MCF 10A (cell line): ENCODE measurements around the gene TMEM231. TPM values are rescaled to one million over a fixed set of nuclear protein-coding genes. Genes with fewer than 3 reads are reported as not detected.

Experiments
- Bru-seq: library from RNA; stranded (reverse); fragments of 400-500 nt; gene quantifications from one replicate; lab custom pipeline; 2021; lab: Mats Ljungman, UMichigan
- BruChase-seq, 2 experiments: library from RNA; stranded (reverse); fragments of 400-500 nt; gene quantifications; one replicate each; lab custom pipeline; 2021; lab: Mats Ljungman, UMichigan
- BruUV-seq: library from RNA; stranded (reverse); fragments of 400-500 nt; replicated peaks from 2 replicates; lab custom pipeline; 2021; lab: Mats Ljungman, UMichigan
- CTCF ChIA-PET: fragments of 300-600 bp; sonication (Branson Sonifier 250); formaldehyde crosslinking; extraction: SDS; loops from one replicate; lab custom pipeline; 2021; ENCODE audit warnings: antibody characterized with exemption, inconsistent platforms; lab: Yijun Ruan, JAX
- POLR2A ChIA-PET: fragments of 300-600, 350-650 bp; sonication (Branson Sonifier 250); formaldehyde crosslinking; extraction: SDS; loops from one replicate; lab custom pipeline; 2020; ENCODE audit warnings: antibody characterized with exemption, inconsistent platforms; lab: Yijun Ruan, JAX
- DNase-seq: peaks from one replicate; pipeline ENCODE4 v3.0.0-alpha.2; 2018; ENCODE audit not compliant: unreplicated experiment
- H3K27ac Mint-ChIP-seq: one replicate; pipeline ENCODE4 v1.8.0; 2022; ENCODE audit warnings: mild to moderate bottlenecking, low read depth, mixed read lengths; ENCODE audit not compliant: unreplicated experiment
- H3K27me3 Mint-ChIP-seq: one replicate; pipeline ENCODE4 v1.8.0; 2022; ENCODE audit warnings: mixed read lengths; ENCODE audit not compliant: insufficient read depth, unreplicated experiment
- H3K36me3 Mint-ChIP-seq: one replicate; pipeline ENCODE4 v1.8.0; 2022; ENCODE audit warnings: mild to moderate bottlenecking, moderate library complexity, mixed read lengths; ENCODE audit not compliant: insufficient read depth, unreplicated experiment
- H3K4me1 Mint-ChIP-seq: one replicate; pipeline ENCODE4 v1.8.0; 2022; ENCODE audit warnings: mixed read lengths; ENCODE audit not compliant: insufficient read depth, unreplicated experiment
- H3K4me3 Mint-ChIP-seq: one replicate; pipeline ENCODE4 v1.8.0; 2022; ENCODE audit warnings: mild to moderate bottlenecking, moderate library complexity, mixed read lengths; ENCODE audit not compliant: unreplicated experiment
- H3K9me3 Mint-ChIP-seq: one replicate; pipeline ENCODE4 v1.8.0; 2022; ENCODE audit warnings: mixed read lengths; ENCODE audit not compliant: unreplicated experiment
- intact Hi-C: fragments of 100-400 bp; cut with micrococcal nuclease; formaldehyde crosslinking; loops from 2 replicates; pipeline ENCODE4 v1.14.1; 2022
- long read RNA-seq: library from polyadenylated mRNA; stranded (forward); transcript quantifications from one replicate; pipeline ENCODE4 v2.0.0, GENCODE V29; 2022
- total RNA-seq: library from RNA; stranded (reverse); gene quantifications from 2 replicates; pipeline ENCODE4 v1.2.3, GENCODE V29; 2022
- TF ChIP-seq, protein P1 (sequence below): fragments of 200-600 bp; IDR thresholded peaks from one replicate; pipeline ENCODE4 v1.8.0; 2022; ENCODE audit warnings: antibody characterized with exemption, mild to moderate bottlenecking; ENCODE audit not compliant: unreplicated experiment

TMEM231 gene, protein sequence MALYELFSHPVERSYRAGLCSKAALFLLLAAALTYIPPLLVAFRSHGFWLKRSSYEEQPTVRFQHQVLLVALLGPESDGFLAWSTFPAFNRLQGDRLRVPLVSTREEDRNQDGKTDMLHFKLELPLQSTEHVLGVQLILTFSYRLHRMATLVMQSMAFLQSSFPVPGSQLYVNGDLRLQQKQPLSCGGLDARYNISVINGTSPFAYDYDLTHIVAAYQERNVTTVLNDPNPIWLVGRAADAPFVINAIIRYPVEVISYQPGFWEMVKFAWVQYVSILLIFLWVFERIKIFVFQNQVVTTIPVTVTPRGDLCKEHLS
- total RNA-seq, result 18.6 and 21.1 TPM in 2 replicates
- Bru-seq, nascent RNA, result percentile 60 among the genes with signal in this experiment
- percentile 79 among the genes with signal in this experiment for BruChase-seq, experiment 1, labeled RNA remaining after a 6-hour chase
- BruChase-seq, experiment 2, labeled RNA remaining after a 2-hour chase, result percentile 75 among the genes with signal in this experiment
- long read RNA-seq, full-length matches to known transcripts, result 65 of 80 reads
- long read RNA-seq, partial matches to known transcripts, result 5 of 80 reads
- long read RNA-seq, other reads (novel, unspliced or antisense), result 10 of 80 reads

DNA sequence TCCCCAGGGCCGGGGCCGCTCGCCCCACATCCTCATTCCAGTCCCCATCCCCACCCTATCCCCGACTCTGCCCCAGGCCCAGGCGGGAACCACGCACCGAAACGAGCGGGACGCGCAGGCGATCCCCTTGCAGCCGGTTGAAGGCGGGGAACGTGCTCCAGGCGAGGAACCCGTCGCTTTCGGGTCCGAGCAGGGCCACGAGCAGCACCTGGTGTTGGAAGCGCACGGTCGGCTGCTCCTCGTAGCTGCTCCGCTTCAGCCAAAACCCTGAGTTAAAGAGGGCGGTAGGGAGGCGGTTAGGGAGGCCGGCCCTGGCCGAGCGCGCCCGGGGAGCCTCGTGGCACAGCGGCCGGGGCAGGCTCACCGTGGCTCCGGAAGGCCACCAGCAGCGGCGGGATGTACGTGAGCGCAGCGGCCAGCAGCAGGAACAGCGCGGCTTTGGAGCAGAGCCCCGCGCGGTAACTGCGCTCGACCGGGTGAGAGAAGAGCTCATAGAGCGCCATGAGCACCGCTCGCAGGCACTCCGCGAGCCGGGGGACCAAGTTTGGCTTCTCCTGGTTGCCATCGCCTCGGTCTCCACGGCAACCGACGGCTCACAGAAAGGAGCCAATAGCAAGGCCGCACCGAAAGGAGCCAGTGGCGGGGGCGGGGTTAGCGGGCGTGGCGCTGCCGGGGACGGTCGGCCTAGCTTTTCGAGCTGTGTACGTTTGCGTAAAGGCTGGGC, at the start of gene TMEM231:
Gene TMEM231, minus strand, starts transcription at position 546 of the 724 bp plus-strand sequence. Its CDS starts 43 bp downstream, at position 503.
- H3K36me3 Mint-ChIP-seq, result no peaks in the 10 kb centered on the region
- intact Hi-C loops, result loop anchor here (1.0 to 2.0 kb wide), 2 partner anchors 50 to 91 kb away; partner anchors contain the start of gene TMEM170A
- peak; percentile 94 for DNase-seq
- no peaks in the 10 kb centered on the region for H3K9me3 Mint-ChIP-seq
- peak within 1 kb of the TSS; percentile 85 for H3K4me3 Mint-ChIP-seq
- H3K27ac Mint-ChIP-seq, result peak within 1 kb of the TSS; percentile 91
- ChIA-PET POLR2A (interaction anchor here (0.6 to 6.2 kb wide), 18 partner anchors 10 to 198 kb away, joined by 3 to 116 read pairs (median 6); partner anchors contain the start of genes ADAT1, CFDP1, GABARAPL2 and KARS1), CTCF (interaction anchor here (0.6 to 1.6 kb wide), 8 partner anchors 10 to 1339 kb away, joined by 3 to 7 read pairs (median 4); partner anchors contain the start of genes ADAT1 and GABARAPL2)
- H3K4me1 Mint-ChIP-seq, result peaks cover 6% of the 10 kb centered on the region
- TF ChIP-seq, protein P1, sequence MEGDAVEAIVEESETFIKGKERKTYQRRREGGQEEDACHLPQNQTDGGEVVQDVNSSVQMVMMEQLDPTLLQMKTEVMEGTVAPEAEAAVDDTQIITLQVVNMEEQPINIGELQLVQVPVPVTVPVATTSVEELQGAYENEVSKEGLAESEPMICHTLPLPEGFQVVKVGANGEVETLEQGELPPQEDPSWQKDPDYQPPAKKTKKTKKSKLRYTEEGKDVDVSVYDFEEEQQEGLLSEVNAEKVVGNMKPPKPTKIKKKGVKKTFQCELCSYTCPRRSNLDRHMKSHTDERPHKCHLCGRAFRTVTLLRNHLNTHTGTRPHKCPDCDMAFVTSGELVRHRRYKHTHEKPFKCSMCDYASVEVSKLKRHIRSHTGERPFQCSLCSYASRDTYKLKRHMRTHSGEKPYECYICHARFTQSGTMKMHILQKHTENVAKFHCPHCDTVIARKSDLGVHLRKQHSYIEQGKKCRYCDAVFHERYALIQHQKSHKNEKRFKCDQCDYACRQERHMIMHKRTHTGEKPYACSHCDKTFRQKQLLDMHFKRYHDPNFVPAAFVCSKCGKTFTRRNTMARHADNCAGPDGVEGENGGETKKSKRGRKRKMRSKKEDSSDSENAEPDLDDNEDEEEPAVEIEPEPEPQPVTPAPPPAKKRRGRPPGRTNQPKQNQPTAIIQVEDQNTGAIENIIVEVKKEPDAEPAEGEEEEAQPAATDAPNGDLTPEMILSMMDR, result no peak
- TSS peak; percentile 76 for BruUV-seq
- H3K27me3 Mint-ChIP-seq, result no peaks in the 10 kb centered on the region

DNA sequence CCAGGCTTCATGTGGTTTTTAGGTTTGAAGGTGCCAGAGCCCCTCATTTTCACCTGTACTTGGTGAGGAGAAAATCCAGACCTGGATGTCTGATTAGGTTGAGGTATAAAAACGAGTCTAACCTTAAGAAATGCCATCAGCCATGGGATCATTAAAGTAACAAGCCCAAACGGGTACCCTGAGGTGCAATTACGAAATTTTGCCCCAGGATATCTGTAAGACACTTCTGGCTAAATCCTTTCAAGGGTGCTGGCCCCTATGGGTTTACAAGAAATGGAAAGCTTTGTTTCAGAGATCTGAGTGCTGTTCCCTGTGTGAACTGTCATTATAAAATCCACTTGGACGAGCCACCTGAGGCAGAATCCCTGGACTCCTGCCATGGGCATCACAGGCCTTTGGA, 47.2 kb upstream of the TMEM231 start:
- no peak overlapping the region for H3K4me3 Mint-ChIP-seq
- no peak for DNase-seq
- no TSS peak for BruUV-seq
- H3K27me3 Mint-ChIP-seq, result no peaks in the 10 kb centered on the region
- TF ChIP-seq, protein P1, result no peak
- peaks cover 74% of the 10 kb centered on the region for H3K36me3 Mint-ChIP-seq
- no peaks in the 10 kb centered on the region for H3K4me1 Mint-ChIP-seq
- intact Hi-C loops, result no loop called here
- POLR2A ChIA-PET, result no interaction called here
- H3K27ac Mint-ChIP-seq, result no peak overlapping the region
- CTCF ChIA-PET, result no interaction called here
- peaks cover 7% of the 10 kb centered on the region for H3K9me3 Mint-ChIP-seq

DNA sequence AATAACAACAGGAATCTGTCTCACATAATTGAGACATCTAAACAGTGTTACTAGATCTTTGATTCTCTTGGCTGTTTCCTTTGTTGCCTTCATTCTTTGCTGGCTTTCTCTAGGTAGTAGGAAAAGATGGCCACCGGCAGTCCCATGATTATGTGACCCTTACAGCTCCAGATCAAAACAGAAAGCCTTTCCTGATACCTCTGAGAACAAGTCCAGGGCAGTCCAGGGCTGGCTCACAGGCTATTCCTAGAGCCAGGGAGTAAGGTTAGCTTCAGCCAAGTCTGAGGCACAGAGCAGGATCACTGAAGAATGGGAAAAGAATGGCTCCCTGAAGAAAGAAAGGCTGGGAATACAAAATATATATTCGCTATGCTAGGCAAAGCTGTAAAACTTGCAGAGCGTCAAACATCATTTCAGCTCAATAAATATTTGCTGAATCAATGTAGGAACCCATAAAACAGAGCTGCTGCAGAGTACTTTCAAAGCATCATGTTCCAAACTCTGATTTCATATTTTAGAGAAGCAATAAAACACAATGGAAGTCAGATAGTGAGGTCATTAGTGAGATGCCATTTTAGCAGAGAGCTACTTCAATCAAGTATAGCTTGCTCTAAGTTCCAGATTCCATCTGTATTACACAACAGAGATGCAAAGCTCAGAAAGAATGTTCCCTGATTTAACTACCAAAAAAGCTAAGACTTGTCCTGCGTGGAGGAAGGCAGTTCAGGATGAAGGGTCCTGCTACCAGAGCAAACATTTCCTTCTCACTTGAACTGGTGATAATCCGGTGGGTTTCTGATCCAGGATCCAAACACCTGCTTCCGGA, 43.6 kb upstream of the TMEM231 start:
- Mint-ChIP-seq H3K9me3 (peaks cover 15% of the 10 kb centered on the region), H3K4me3 (no peak overlapping the region), H3K27me3 (no peaks in the 10 kb centered on the region), H3K27ac (no peak overlapping the region), H3K4me1 (peaks cover 1% of the 10 kb centered on the region), H3K36me3 (peaks cover 69% of the 10 kb centered on the region)
- POLR2A ChIA-PET, result interaction anchor here (0.6 to 1.2 kb wide), 6 partner anchors 10 to 1300 kb away, joined by 3 read pairs; partner anchors contain the start of gene ADAT1
- TSS peak; percentile 14 for BruUV-seq
- TF ChIP-seq, protein P1, result no peak
- intact Hi-C loops, result no loop called here
- no peak for DNase-seq
- CTCF ChIA-PET, result interaction anchor here (1.0 to 1.7 kb wide), 3 partner anchors 83 to 164 kb away, joined by 3 to 5 read pairs (median 5); no protein-coding TSS in a partner anchor
